ENCODE results near the gene MVB12B. TPM values are rescaled to one million over a fixed set of nuclear protein-coding genes. Genes with fewer than 3 reads are reported as not detected.
A peak's percentile ranks its signal among the peaks of the same experiment; 100 is the strongest.

MVB12B gene
- total and polyA plus RNA-seq, 2 of the 13 experiments (the other 11 are each of a cell fraction or from before 2014, with no cell fraction given), result 12.1 to 30.1 TPM

- TF ChIP-seq NR2C2 (CRISPR knock-in tag; IDR thresholded peaks at IDR 0.05; ENCODE audit: borderline replicate concordance), result peak; percentile 22; the same call in 1 of the 2 replicates
- peak; percentile 58; the same call in 1 of the 2 replicates for TF ChIP-seq TFDP1 (CRISPR knock-in tag; IDR thresholded peaks at IDR 0.05; ENCODE audit: borderline replicate concordance)
- peak; percentile 80; the same call in 1 of the 2 replicates for TF ChIP-seq SOX13 (IDR thresholded peaks at IDR 0.05)
- peak in 1 of 2 experiments; percentile 95; a peak in 2 of 4 replicates for TF ChIP-seq SOX13 (CRISPR knock-in tag; conservative IDR thresholded peaks at IDR 0.05 in 1 of 2, IDR thresholded peaks at IDR 0.05 in 1 of 2)
- peak; percentile 44 for TF ChIP-seq PITX1 (CRISPR knock-in tag; IDR thresholded peaks at IDR 0.05)
- peak; percentile 69; the same call in 1 of the 2 replicates for TF ChIP-seq ZNF788 (CRISPR knock-in tag; IDR thresholded peaks at IDR 0.05; ENCODE audit: borderline replicate concordance)
- peak; percentile 41; the same call in 1 of the 2 replicates for TF ChIP-seq MYC (CRISPR knock-in tag; IDR thresholded peaks at IDR 0.05; ENCODE audit: borderline replicate concordance)
- TF ChIP-seq DMAP1 (CRISPR knock-in tag; IDR thresholded peaks at IDR 0.05), result peak; percentile 50; the same call in 1 of the 2 replicates
- 0 out of 2 replicates have a peak, but pooled peaks have one; percentile 36 for TF ChIP-seq ZHX1 (CRISPR knock-in tag; IDR thresholded peaks at IDR 0.05; ENCODE audit: low read depth)
- peak; percentile 72; the same call in 1 of the 2 replicates for TF ChIP-seq AKAP8 (CRISPR knock-in tag; IDR thresholded peaks at IDR 0.05)
- TF ChIP-seq SAFB2 (CRISPR knock-in tag; IDR thresholded peaks at IDR 0.05; ENCODE audit: borderline replicate concordance, low read depth), result no peak
- no peak for TF ChIP-seq MBD4 (IDR thresholded peaks at IDR 0.05; ENCODE audit: borderline replicate concordance, low read length)
- TF ChIP-seq ZSCAN31 (CRISPR knock-in tag; IDR thresholded peaks at IDR 0.05; ENCODE audit: low read depth), result peak; percentile 53; the same call in 1 of the 2 replicates
- no peak for TF ChIP-seq ZNF747 (CRISPR knock-in tag; IDR thresholded peaks at IDR 0.05; ENCODE audit: borderline replicate concordance)
- TF ChIP-seq NCOA1 (CRISPR knock-in tag; IDR thresholded peaks at IDR 0.05), result peak; percentile 37; the same call in 1 of the 2 replicates
- TF ChIP-seq NFKBIZ (CRISPR knock-in tag; IDR thresholded peaks at IDR 0.05), result peak; percentile 74; the same call in 1 of the 2 replicates
- TF ChIP-seq PRMT3 (CRISPR knock-in tag; IDR thresholded peaks at IDR 0.05; ENCODE audit: borderline replicate concordance, low read depth), result 0 out of 2 replicates have a peak, but pooled peaks have one; percentile 19
- peak; percentile 65; the same call in 1 of the 2 replicates for TF ChIP-seq MAF1 (CRISPR knock-in tag; IDR thresholded peaks at IDR 0.05; ENCODE audit: borderline replicate concordance)
- no peak for TF ChIP-seq ZNF234 (CRISPR knock-in tag; conservative IDR thresholded peaks at IDR 0.05)
- TF ChIP-seq IKZF5 (CRISPR knock-in tag; IDR thresholded peaks at IDR 0.05), result 0 out of 2 replicates have a peak, but pooled peaks have one; percentile 31
- TF ChIP-seq TBX3 (IDR thresholded peaks at IDR 0.05; ENCODE audit: borderline replicate concordance), result peak; percentile 61; the same call in 1 of the 2 replicates
- peak; percentile 76; the same call in 1 of the 2 replicates for TF ChIP-seq HDAC2 (CRISPR knock-in tag; IDR thresholded peaks at IDR 0.05)
- TF ChIP-seq SIX4 (CRISPR knock-in tag; IDR thresholded peaks at IDR 0.05), result peak; percentile 60; the same call in 1 of the 2 replicates
- TF ChIP-seq BCL6 (CRISPR knock-in tag; IDR thresholded peaks at IDR 0.05), result peak; percentile 84
These were observed 200.6 kb downstream of the MVB12B start (continued) for GRCh38 chr9:126527109-126527825.
